ENCODE measurements around the gene DNAJC4.

Gene DNAJC4

GRCh38 chr11:64249038-64249437 is 18.7 kb downstream of the DNAJC4 start:
- no peaks in the 10 kb centered on the region for H3K27me3 ChIP-seq (ENCODE audit: insufficient read depth, low read length)
- H3F3A ChIP-seq (ENCODE audit: insufficient read depth, low read length): 0 out of 2 replicates have a peak, but pooled peaks cover 3% of the 10 kb centered on the region
- no peaks in the 10 kb centered on the region for H3K9me3 ChIP-seq (ENCODE audit: low read length)
- no peak overlapping the region for H2AFZ ChIP-seq (ENCODE audit: low read length)
- no peak overlapping the region for H3K27ac ChIP-seq (ENCODE audit: low read depth, low read length, poor library complexity, severe bottlenecking)
- no peak for TF ChIP-seq EZH2 (IDR thresholded peaks at IDR 0.05; ENCODE audit: borderline replicate concordance, low read length)
- TF ChIP-seq CTCF (IDR thresholded peaks at IDR 0.05; ENCODE audit: low read length): no peak
- no peaks in the 10 kb centered on the region for H4K20me1 ChIP-seq (ENCODE audit: insufficient read depth, low read length)
- no peaks in the 10 kb centered on the region for H3K9me2 ChIP-seq (ENCODE audit: low read depth, low read length)
- peaks cover 9% of the 10 kb centered on the region; the same call in 1 of the 2 replicates for H3K36me3 ChIP-seq (ENCODE audit: insufficient read depth, low read length)
- H3K79me2 ChIP-seq (ENCODE audit: insufficient read depth, low read length): no peaks in the 10 kb centered on the region; the same call in 1 of the 2 replicates
- no peak overlapping the region for H3K4me2 ChIP-seq (ENCODE audit: low read length)
- H3K4me3 ChIP-seq (ENCODE audit: low read depth, low read length, poor library complexity, severe bottlenecking): no peak overlapping the region
- H3K9ac ChIP-seq (ENCODE audit: low read length): no peak overlapping the region
- peaks cover 51% of the 10 kb centered on the region for H3K4me1 ChIP-seq (ENCODE audit: insufficient read depth, low read length, severe bottlenecking)

GRCh38 chr11:64249563-64250414 is 19.4 kb downstream of the DNAJC4 start:
- Histone ChIP-seq H3F3A (ENCODE audit: insufficient read depth, low read length) (0 out of 2 replicates have a peak, but pooled peaks cover 3% of the 10 kb centered on the region), H2AFZ (ENCODE audit: low read length) (no peak overlapping the region), H3K9me2 (ENCODE audit: low read depth, low read length) (no peaks in the 10 kb centered on the region), H3K4me3 (ENCODE audit: low read depth, low read length, poor library complexity, severe bottlenecking) (no peak overlapping the region), H3K36me3 (ENCODE audit: insufficient read depth, low read length) (peaks cover 9% of the 10 kb centered on the region; the same call in 1 of the 2 replicates), H3K27ac (ENCODE audit: low read depth, low read length, poor library complexity, severe bottlenecking) (no peak overlapping the region), H3K9me3 (ENCODE audit: low read length) (no peaks in the 10 kb centered on the region), H3K9ac (ENCODE audit: low read length) (no peak overlapping the region), H3K27me3 (ENCODE audit: insufficient read depth, low read length) (no peaks in the 10 kb centered on the region), H3K79me2 (ENCODE audit: insufficient read depth, low read length) (no peaks in the 10 kb centered on the region; the same call in 1 of the 2 replicates), H4K20me1 (ENCODE audit: insufficient read depth, low read length) (no peaks in the 10 kb centered on the region), H3K4me2 (ENCODE audit: low read length) (no peak overlapping the region), H3K4me1 (ENCODE audit: insufficient read depth, low read length, severe bottlenecking) (peaks cover 46% of the 10 kb centered on the region)
- no peak for TF ChIP-seq CTCF (IDR thresholded peaks at IDR 0.05; ENCODE audit: low read length)
- TF ChIP-seq EZH2 (IDR thresholded peaks at IDR 0.05; ENCODE audit: borderline replicate concordance, low read length): no peak

- Histone ChIP-seq H3K27me3 (ENCODE audit: insufficient read depth, low read length) (no peaks in the 10 kb centered on the region), H3K4me2 (ENCODE audit: low read length) (peak overlapping the region; percentile 93), H3K9me3 (ENCODE audit: low read length) (no peaks in the 10 kb centered on the region), H3K36me3 (ENCODE audit: insufficient read depth, low read length) (0 out of 2 replicates have a peak, but pooled peaks cover 7% of the 10 kb centered on the region), H3K9me2 (ENCODE audit: low read depth, low read length) (no peaks in the 10 kb centered on the region), H3K79me2 (ENCODE audit: insufficient read depth, low read length) (no peaks in the 10 kb centered on the region; the same call in 1 of the 2 replicates), H3K27ac (ENCODE audit: low read depth, low read length, poor library complexity, severe bottlenecking) (no peak overlapping the region), H3K4me1 (ENCODE audit: insufficient read depth, low read length, severe bottlenecking) (peaks cover 39% of the 10 kb centered on the region), H3F3A (ENCODE audit: insufficient read depth, low read length) (0 out of 2 replicates have a peak, but pooled peaks cover 3% of the 10 kb centered on the region), H3K4me3 (ENCODE audit: low read depth, low read length, poor library complexity, severe bottlenecking) (peak overlapping the region; percentile 71), H4K20me1 (ENCODE audit: insufficient read depth, low read length) (no peaks in the 10 kb centered on the region), H2AFZ (ENCODE audit: low read length) (no peak overlapping the region), H3K9ac (ENCODE audit: low read length) (peak overlapping the region; percentile 71)
- TF ChIP-seq CTCF (IDR thresholded peaks at IDR 0.05; ENCODE audit: low read length): no peak
- no peak for TF ChIP-seq EZH2 (IDR thresholded peaks at IDR 0.05; ENCODE audit: borderline replicate concordance, low read length)
These were observed 20.2 kb downstream of the DNAJC4 start for GRCh38 chr11:64250415-64251015.

Data from OCI-LY1 (cell line).